AG10803 (cell line): ENCODE measurements around the gene SMYD3.
A peak's percentile ranks its signal among the peaks of the same experiment; 100 is the strongest.

Experiments
- DNase-seq: peaks from one replicate; pipeline ENCODE4 v3.0.0; 2010; ENCODE audit warnings: low read depth
- H3K4me3 ChIP-seq: 2 replicates; pipeline ENCODE4 v1.5.1; 2011; ENCODE audit warnings: mild to moderate bottlenecking, low read length, control low read depth
- TF ChIP-seq, protein P1 (sequence below): conservative IDR thresholded peaks from 2 replicates; pipeline ENCODE4 v1.5.1; 2011; ENCODE audit warnings: mild to moderate bottlenecking, low read length, control low read depth, inconsistent platforms

SMYD3 gene

DNA sequence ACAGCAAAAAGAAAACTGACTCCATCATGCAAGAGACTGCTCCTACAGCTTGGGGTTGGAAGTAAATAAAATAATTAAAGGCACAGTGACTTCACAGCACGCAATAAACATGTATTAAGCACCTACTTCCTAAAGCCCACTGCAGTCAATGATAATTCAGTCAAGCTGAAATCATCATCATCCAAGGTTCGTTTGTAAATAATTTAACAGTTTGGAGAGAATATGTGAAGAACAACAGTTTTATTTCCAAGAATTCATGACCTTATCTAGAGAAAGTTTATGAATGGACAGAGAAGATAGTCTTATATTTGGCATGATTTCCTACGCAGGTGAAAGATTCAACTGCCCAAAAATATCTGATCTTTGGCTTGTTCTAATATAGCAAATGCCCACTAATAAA is 86.8 kb downstream of the SMYD3 start:
- H3K4me3 ChIP-seq: no peak overlapping the region
- TF ChIP-seq, protein P1, sequence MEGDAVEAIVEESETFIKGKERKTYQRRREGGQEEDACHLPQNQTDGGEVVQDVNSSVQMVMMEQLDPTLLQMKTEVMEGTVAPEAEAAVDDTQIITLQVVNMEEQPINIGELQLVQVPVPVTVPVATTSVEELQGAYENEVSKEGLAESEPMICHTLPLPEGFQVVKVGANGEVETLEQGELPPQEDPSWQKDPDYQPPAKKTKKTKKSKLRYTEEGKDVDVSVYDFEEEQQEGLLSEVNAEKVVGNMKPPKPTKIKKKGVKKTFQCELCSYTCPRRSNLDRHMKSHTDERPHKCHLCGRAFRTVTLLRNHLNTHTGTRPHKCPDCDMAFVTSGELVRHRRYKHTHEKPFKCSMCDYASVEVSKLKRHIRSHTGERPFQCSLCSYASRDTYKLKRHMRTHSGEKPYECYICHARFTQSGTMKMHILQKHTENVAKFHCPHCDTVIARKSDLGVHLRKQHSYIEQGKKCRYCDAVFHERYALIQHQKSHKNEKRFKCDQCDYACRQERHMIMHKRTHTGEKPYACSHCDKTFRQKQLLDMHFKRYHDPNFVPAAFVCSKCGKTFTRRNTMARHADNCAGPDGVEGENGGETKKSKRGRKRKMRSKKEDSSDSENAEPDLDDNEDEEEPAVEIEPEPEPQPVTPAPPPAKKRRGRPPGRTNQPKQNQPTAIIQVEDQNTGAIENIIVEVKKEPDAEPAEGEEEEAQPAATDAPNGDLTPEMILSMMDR: no peak
- DNase-seq: no peak

GRCh38 chr1:246418565-246419312 is 88.3 kb downstream of the SMYD3 start:
- H3K4me3 ChIP-seq: no peak overlapping the region
- no peak for DNase-seq
- TF ChIP-seq, protein P1: no peak

DNA sequence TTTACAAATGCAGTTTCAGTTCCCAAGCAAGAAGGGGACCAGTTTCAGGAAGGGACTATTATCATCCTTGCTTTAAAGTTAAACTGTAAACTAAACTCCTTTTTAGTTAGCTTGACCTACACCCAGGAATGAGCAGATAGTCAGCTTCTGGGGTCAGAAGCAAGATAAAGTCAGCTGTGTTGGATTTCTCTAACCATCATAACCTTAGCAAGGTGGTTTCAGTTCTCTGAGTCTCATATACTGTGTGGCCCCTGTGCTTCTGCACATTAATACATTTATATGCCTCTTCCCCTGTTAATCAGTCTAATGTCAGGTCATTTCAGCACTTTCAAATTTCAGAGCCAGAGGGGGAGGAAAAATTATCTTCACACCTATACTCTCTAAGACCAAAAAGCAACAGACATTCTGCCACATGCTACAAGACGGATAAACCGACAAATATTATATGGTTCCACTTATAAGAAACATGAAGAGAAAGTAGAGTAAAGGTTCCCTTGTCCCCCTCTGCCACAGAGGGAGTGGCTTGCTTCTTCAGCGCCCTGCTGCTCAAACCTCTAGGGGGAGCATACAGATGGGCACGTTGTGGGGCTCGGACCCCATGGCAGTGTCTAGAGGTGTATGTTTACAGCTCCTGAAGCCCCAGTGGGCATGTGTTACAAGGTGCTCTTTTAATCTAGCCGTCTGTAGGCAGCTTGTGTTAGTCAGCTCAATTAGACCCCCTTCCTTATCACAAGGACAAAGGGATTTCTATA is 89.1 kb downstream of the SMYD3 start:
- H3K4me3 ChIP-seq: no peak overlapping the region
- TF ChIP-seq, protein P1: no peak
- no peak for DNase-seq

DNA sequence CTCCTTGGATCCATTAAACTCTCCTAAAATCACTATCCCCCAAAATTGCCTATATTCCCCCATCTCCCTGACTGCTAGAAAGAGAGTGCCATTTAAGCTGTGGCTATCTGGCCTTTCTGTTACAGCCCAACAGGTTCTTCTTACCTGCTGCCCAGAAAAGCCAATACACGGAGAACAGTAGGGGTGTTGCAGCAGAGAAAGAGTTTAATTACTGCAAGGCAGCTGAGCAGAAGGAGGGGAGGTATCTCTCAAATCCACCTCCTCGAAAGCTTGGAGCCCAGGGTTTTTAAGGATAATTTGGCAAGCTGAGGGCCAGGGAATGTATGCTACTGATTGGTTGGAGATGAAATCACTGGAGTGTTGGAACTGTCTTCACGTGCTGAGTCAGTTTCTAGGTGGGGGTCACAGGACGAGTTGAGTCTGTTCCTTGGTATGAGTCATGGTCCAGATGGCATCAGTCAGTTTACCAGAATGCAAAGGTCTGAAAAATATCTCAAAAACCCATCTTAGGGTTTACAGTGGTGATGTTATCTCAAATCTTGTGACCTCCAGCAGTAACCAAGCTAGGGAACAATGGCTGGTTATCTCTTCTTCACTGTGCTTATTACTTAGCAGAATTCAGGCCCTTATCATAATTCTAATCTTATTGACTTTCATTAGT is 89.8 kb downstream of the SMYD3 start:
- no peak overlapping the region for H3K4me3 ChIP-seq
- peak; percentile 62 for DNase-seq
- TF ChIP-seq, protein P1: no peak

DNA sequence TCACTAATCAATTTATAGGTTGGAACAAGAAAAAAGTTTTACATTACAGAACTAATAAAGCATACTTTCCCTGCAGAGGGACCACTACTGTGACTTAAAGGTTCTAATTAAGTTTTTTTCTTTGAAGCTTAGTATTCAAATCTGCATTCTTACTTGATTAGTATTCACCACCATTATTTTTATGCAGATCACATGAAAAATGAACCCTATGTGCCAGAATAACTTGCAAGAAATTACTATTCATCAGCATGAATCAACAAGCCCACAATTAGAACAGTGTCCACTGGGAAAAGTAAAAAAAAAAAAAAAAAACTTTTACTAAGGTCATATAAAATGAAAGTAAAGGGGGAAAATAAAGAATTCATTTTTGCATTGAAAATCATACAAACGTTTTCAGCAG is 90.8 kb downstream of the SMYD3 start:
- TF ChIP-seq, protein P1: no peak

GRCh38 chr1:246415028-246415427 is 92.1 kb downstream of the SMYD3 start:
- no peak overlapping the region for H3K4me3 ChIP-seq
- DNase-seq: no peak
- TF ChIP-seq, protein P1: no peak

More for the DNA sequence above, 90.8 kb downstream of the SMYD3 start:
- no peak overlapping the region for H3K4me3 ChIP-seq
- DNase-seq: no peak
